TTC549 (cell line): Measurements from ENCODE around the gene VAMP2.

Source experiments
- FAIRE-seq: peaks from 2 replicates; lab custom pipeline; 2012; peaks lifted over from hg19 to GRCh38; lab: Jason Lieb, UNC

Gene VAMP2

DNA sequence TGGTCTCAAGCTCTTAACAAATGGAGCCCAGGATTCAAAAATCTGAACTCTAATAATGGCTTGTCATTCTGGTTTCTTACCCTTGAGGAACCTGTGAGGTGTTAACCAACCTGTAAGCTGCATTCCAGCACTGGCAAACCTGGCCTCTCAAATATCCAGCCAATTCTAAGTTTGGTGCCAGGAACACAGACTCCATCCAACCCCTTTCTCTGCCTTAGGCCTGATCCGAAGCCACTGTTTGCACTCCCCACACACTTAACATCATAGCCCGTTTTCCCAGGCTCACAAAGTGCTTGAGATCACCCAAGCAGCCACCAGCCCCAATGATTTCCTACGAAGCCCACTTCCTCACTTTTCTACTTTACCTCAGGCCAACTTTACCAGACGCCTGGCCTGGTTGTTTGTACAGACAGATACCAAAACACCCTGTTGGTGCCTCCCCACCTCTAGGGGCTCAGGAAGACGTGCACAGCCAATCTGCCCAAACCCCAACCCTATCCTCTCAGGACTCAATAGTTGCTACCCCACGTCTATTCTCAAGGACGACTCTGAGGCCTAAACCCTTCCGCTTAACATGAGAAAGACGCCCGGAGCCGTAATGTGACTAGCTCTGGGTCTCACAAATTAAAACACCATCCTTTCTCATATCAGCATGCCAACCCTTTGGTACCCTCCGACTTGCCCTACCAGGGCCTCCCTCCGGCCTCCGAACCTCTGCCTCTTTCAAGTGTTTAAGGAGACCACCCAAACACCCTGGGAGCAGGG is 7.3 kb downstream of the VAMP2 start:
- no peak for FAIRE-seq

DNA sequence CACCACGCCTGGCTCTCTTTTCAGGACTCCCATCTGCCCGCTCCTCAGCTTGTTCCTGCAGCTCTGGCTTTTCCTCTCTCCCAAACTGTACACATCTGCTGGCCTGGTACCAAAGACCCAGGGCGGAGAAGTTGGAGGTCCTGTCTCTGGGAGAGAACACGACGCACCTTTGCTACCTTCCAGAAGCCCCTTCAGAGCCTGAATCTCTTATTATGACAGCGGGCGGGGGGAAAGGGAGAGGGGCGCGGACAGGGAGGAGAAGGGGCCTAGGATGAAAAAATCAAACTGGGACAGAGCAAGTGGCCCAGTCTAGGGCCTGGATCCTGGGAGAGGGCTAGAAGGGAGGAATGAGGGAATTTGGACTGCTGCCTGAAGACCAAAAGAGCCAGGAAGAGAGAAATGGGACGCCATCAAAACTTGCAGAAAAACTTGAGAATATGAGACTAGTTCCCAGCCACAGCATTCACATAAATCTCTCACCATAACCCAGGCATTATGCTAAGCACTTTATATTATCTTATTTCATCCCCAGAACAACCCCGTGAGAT is 8.1 kb downstream of the VAMP2 start:
- FAIRE-seq: no peak

DNA sequence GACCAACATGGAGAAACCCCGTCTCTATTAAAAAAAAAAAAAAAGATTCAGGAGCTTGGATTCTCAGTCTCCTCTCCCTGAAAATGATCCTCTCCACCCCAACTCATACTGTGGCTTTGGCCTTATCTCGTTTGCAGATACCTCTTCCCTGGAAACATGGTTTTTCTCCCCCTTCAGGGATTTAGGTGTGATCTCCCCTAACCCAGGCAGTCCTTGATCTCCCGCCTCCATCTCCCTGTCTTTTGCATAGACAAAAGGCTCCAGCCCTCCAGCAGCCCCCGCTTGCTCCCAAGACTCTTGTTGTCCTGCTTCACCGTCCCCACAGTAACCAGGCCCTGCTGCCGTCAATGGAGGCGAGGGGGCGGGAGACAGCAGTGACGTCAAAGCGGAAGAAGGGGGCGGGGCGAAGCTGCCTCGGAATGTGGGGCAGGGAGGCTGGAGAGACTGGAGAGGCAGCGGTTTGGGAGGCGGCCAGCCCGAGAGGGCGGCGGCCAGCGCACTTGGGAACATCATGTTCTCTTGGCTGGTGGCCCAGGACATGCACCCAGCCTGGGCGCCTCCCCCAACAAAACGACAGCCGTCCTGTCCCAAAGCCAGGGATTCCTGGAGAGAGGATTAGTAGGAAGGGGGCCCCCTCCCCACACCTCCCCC is 8.7 kb downstream of the VAMP2 start:
- peak; percentile 33 for FAIRE-seq

DNA sequence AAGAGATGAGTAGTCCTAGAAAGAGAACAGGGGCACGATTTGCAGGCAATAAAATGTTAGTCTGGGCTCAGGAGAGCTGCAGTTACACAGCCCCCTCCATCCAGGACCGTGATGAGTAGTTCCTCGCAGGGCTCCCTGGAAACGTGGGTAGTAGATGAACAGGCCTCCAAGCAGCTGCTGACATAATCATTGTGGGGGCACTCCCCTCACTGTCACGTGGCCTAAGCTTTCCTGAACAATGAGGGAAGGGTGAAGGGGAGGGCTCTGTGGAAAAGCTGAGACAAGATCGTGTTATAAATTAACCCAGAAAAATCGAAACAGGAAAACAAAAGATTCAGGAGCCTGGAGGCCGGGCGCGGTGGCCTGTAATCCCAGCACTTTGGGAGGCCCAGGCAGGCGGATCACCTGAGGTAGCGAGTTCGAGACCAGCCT is 9.2 kb downstream of the VAMP2 start:
- no peak for FAIRE-seq

DNA sequence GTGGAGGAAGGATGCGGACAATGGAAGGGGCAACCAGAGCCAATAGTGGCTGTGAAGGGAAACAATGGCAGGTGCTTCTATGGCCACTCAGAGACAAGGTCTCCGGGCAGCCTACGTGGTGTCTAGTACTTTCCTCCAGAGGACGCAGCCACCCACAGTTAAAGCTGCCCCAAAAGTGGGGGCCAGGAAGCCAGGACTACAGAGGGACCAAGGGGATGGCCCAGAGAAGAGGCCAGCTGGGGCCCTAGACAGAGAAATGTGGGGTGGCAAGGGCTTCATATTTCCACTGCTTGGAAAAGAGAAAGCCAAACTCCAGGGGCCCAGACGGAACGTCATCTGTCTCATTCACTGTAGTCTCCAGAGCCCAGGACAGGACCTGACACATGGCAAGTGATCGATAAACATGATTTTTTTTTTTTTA is 9.7 kb downstream of the VAMP2 start:
- no peak for FAIRE-seq

DNA sequence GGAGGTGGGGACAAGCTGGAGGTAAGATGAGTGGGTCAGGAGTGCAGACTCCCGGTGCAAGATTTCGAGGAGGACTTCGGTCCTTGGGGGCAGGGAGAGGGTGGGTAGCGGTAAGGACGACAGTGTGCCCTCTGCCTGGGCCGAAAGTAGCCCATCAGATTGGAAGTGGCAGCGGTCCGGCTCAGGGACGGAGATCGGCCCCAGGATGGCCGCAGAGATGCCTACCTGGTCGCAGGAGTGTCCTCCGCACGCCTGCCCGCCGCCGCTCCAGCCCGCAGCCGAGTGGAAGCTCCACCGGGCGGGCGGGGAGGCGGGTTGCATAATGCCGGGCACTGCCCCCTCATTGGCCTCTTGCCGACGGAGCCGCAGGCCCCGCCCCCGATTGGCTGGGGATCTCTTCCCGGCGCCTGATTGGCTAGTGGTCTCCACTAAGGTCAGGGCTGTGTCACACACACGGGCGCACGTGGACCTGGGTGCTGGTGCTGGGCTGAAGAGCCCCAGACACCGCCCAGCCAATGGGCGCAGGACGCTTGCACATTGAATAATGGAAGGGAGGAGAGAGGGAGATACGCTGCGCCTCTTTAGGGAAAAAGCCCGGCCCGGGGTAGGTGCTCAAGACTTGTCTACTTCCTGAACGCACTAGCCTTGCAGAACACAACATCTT is 10.5 kb downstream of the VAMP2 start, which contains the start of gene PER1:
PER1 (minus strand) TSS at position 293 of the 664 bp plus-strand sequence. CDS start 1,698 bp downstream, outside the sequence.
- peak; percentile 67 for FAIRE-seq

DNA sequence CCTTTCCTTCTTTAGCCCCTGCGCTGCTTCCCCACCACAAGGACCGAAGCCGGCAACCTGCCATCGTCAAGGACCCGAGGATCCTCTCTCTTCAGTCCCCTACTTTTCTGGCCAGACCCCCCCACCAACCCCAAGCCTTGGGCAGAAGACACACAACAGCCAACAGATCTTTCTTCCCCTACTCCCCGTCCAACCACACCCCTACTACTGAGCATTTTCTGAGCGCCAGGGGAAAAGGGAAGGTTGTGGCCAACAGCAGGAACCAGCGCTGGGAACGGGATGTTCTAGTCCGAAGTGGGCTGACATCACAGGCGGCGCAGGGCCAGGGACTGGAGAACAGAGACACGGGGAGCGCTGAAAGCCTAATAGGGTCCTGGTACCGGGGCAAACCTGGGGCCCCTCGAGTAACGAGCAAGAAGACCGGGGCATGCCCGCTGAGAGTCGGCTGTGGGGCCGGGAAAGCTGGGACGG is 11.1 kb downstream of the VAMP2 start:
- no peak for FAIRE-seq

DNA sequence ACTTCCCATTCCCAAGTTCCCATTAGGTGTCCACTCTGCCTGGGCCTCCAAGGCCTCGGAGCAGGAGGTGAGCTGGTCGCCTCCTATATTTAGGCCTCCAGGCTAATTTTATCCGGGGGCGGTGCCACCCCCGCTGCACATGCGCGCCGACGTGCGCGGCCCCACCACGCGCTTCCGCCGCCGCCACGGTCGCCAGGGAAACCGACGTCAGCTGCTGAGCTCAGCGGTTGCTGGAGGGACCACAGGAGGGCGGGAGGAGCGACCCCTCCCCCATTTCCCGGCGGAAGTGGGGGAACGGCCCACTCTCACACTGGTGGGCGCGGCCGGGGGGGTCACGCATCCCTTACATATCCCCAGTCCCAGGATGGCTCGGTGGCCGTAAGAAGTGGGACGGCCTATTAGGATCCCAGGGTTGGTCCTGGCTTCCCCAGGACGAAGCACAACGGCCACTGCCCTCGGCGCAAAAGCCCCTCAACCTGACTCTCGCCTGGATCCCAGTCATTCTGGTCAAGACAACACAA is 11.6 kb downstream of the VAMP2 start:
- no peak for FAIRE-seq

DNA sequence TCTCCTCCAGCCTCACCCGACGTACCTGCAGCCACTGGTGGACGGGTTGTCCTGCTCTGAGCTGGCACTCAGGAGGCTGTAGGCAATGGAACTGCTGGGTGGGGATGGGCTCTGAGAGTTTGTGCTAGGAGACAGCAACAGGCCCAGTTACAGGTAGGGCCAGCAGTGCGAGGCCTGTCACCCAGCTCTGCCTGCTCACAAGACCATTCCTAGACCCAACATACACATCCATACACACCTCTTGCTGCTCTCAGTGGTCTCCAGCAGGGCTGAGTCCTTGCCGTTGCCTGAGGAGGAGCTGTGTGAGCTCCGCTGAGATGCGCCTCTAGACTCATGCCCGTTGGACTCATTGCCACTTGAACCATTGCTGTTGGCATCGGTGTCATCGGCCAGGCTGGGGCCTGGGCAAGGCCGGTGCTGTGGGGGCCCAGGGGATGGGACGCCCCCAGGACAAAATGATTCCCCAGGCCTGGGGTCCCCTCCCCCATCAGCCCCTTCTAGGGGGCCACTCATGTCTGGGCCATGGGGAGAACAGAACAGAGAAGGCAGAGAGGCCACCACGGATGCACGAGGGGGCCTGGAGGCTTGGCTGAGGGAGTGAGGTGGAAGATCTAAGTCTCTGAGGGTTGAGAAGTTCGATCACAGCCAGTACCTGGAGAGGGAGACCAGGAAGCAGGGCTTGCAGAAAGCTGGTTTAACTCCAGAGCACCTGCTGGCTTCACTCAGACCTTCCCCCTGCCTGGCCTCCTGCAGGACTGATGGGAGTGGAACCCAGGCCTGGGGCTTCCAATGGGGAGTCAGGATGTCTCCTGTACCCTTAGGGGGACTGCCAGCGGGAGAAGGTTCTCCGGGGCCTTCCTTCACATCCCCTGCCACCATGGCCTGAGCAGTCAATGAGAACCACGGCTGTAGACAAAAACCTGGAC is 12.3 kb downstream of the VAMP2 start:
- no peak for FAIRE-seq

DNA sequence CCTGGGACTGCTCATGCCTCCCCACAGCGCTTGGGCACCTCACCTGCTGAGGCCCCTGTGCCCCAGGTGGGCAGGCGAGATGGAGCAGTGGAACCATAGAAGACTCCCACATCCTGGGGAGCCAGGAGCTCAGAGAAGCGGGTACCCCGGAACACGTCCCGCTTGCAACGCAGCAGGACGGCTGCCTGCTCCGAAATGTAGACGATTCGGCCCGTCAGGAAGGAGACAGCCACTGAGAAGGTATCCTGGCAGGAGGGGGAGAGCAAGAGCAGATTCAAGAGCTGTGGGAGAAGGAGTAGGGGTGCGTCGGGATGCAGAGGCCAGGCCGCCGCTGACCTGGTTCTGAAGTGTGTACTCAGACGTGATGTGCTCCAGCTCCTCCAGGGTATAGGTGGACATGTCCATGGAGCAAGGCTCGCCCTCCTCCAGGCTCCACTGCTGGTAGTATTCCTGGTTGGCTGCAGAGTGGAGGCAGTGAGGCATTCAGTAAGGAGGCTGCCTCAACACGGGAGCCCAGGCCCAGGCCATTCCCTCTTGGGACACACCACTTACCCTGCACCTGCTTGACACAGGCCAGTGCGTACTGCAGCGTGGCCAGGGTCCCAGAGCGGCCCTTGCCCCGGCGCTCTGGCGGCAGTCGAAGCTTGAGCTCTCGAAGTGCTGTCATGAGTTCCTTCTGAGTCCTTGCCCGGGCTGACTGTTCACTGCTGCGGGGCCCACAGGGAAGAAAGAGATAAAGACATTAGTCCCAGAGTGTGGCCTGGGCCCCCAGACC is 13.1 kb downstream of the VAMP2 start:
- FAIRE-seq: no peak

DNA sequence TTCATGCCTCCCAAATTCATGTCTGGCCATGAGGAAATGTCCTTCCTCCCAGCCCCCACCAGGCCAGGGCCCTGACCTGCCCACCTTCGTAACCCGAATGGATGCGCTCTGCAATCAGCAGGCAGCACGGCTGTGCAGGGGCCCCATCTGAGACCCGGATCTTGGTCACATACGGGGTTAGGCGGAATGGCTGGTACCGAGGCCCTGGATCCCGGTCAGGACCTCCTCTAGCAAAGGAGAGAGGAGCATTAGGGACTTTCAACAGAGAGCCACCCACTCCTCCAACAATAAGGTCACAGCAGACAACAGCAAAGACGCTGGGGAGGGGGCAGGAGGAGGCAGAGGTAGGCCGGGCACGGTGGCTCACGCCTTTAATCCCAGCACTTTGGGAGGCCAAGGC is 14.2 kb downstream of the VAMP2 start:
- no peak for FAIRE-seq

DNA sequence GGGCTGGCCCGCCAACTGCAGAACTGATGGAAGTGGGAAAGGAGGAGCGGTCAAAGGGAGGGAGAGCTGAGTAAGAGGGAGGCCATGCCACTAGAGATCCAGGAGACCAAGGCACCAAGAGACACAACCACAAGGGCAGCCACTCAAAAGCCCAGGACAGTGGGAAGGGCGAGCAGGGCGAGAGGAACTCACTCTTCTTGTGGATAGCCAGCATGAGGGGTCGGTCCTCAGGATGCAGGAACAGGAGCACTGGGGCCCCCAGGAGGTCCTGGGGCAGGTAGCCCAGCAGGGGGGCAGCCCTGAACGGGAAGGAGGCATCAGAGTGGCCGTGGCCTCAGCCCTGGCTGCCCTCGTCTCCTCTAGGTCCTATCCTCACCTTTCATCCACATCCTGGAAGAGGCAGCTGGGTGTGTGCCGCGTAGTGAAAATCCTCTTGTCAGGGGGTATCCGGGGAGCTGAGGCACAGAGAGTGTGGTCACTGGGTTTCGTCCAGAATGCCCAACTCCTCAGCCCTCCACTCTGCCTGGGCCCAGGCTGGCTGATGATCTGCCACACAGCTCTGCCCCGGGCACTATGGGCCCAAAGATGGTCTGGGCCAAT is 14.8 kb downstream of the VAMP2 start:
- no peak for FAIRE-seq

DNA sequence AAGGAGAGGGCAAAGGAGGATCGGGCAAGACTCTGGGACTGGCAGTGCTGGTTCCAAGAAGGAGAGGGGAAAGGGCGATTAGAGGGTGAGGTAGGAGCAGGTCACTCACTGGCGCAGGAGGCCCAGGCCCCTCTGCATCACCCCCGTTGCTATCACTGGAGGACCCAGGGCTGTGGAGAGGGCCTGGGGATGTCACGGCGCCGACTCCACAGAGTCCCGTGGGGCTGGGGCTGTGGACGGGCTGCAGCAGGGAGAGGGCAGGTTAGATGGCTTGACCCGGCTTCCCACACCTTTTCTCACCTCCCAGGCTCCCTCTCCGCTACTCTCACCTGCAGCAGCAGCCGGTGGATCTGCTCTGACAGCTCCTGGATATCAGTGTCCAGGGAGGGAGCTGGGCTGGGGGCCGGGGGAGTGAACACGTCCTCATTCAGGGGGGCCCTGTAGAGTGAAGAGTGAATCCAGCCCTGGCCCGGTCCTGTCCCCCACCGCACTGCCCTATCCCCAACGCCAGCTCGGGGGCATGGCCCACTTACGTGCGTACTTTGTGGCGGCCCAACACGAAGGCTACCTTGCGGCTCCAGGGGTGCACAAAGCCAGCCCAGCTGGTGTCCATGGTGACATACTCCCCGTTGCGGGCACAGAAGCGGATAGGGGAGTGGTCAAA is 15.5 kb downstream of the VAMP2 start:
- no peak for FAIRE-seq

DNA sequence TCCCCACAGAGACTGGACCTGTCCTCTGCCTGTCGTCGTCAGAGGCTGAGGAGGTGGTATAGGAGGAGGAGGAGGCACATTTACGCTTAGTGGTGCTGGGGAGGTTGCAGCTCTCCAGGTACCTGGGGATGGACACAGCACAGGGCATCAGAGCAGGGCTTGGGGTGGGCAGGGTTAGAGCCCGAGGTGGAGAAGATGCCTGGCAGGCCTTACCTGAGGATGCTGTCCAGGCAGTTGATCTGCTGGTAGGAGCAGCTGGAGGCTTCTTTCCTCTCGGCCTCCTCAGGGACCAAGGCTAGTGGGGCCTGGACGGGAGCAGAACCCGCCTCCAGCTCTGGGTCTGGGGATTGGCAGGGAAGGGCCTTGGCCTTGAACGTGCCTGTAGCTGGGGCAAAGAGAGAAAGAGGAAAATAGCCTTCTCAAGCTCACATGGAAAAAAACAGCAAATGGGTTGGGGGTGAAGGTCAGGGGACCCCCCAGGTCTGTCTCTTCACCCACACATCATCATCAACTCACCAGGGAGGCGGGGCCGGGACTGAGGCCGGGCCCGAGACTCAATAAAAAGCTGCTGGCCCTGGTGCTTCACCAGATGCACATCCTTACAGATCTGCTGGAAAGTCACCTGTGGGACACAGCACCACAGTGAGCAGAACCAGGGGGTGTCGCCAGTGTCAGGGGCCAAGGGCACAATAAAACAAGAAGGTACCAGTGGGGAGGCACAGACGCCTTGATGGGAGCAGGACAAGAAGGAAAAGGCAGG is 16.2 kb downstream of the VAMP2 start:
- no peak for FAIRE-seq

DNA sequence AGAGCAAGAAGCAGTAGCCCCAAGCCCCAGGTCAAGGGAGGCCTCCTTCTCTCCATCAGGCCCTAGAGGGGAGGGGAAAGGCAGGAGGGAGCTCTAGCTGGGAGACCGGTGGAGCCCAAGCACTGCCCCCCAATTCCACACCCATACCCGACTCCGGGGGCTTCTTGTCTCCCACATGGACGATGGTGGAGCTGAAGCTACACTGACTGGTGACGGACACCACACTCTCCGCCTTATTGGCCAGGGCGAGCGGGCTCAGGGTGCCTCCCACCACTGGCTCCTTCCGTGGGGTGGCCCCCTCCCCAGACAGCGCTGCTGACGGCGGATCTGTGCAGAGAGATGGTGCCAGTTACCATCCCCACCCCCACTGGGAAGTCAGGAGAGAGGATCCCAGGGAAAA is 16.9 kb downstream of the VAMP2 start:
- FAIRE-seq: no peak

DNA sequence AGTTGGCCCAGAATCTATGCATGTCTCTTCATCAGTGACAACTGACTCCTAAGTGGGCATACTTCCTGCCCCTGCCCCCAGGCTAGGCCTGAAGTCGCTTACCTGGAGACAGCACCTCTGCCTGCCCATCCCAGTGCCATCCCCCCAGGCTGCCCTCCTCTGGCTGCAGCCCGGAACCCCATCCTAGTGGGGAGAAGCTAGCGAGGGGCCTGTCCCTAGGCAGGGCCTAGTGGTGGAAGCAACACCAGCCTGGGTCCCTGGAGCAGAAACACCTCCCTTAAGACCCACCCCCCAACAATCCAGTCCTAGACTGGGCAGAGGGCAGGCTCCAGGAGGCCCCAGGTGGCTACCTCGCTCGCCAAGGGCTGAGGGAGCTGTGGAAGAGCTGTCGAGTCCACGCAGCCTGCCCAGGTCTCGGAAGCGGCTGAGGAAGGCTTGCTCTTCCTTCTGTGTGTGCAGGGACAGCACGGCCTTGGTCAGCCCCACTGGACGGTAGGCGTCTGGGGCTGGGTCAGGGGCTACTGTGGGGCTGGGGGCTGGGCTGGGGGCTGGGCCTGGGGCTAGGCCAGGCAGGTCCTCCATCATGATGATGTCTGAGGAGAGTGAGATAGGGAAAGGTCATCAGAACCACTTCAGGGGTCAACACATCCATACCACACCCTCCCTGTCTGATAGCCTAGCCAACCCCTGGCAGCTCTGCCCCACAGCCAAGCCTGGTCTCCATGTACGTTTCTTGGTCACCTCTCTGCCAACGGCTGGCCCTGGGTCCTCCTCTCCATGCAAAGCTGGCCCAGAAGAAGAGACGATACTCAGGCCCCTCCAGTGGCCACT is 18.1 kb downstream of the VAMP2 start:
- FAIRE-seq: no peak

DNA sequence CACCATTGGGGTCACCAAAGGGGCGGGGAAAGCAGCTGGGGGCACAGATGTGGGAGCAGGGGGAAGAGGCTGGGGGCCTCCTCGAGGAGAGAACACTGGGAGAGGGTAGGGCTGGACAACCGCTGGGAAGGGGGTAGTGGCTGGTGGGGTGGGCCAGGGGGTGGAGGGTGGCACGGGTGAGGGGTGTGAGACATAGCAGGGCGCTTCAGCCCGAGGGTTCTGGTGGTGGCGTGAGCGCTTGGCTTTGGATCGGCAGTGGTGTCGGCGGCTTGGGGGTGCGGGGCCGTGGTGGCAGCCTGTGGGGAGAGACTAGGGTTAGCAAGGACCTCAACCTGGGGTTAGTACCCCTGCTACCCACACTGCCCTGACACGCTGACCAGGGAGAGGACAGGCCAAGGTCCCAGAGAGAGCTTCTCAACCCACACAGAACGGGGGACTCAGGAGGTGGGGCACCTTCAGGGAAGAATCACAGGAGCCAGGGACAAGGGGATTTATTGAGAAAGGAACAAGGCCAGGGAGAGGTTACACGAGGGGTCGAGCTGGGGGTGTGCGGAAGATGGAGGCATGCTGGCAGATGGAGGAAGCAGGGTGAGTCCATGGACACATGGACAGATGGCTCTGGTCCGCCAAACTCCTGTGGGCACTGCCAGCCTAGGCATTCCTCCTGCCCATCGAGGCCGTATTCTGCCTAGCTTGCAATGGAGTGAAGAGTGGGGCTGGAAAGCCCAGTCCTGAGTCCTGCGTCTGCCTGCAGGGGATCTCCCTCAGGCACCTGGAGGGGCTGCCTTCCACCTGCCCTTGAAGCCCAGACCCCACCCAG is 19.0 kb downstream of the VAMP2 start:
- FAIRE-seq: no peak
